Astrocyte of the cerebellum (primary cell): ENCODE results near the gene CMTM8.

Experiments
- DNase-seq: peaks from one replicate; pipeline ENCODE4 v3.0.0-alpha.2; 2011; ENCODE audit warnings: low read depth
- H3K4me3 ChIP-seq: 2 replicates; pipeline ENCODE4 v1.5.1; 2011; ENCODE audit warnings: mild to moderate bottlenecking, low read depth, low read length, moderate library complexity
- in situ Hi-C: cut with HindIII; loops from 2 replicates; pipeline ENCODE4 v1.10.0; 2017; ENCODE audit warnings: low sequenced_read_pairs
- TF ChIP-seq, protein P1 (sequence below): IDR thresholded peaks from 2 replicates; pipeline ENCODE4 v1.5.1; 2012; ENCODE audit warnings: low read length, low read depth, moderate library complexity, mild to moderate bottlenecking; ENCODE audit errors: missing control alignments

CMTM8 gene

GRCh38 chr3:32198714-32199113 is 39.8 kb upstream of the CMTM8 start:
- no peak for DNase-seq
- TF ChIP-seq, protein P1, sequence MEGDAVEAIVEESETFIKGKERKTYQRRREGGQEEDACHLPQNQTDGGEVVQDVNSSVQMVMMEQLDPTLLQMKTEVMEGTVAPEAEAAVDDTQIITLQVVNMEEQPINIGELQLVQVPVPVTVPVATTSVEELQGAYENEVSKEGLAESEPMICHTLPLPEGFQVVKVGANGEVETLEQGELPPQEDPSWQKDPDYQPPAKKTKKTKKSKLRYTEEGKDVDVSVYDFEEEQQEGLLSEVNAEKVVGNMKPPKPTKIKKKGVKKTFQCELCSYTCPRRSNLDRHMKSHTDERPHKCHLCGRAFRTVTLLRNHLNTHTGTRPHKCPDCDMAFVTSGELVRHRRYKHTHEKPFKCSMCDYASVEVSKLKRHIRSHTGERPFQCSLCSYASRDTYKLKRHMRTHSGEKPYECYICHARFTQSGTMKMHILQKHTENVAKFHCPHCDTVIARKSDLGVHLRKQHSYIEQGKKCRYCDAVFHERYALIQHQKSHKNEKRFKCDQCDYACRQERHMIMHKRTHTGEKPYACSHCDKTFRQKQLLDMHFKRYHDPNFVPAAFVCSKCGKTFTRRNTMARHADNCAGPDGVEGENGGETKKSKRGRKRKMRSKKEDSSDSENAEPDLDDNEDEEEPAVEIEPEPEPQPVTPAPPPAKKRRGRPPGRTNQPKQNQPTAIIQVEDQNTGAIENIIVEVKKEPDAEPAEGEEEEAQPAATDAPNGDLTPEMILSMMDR, result no peak
- H3K4me3 ChIP-seq, result no peak overlapping the region
- in situ Hi-C loops, result no loop called here

GRCh38 chr3:32200490-32200889 is 38.0 kb upstream of the CMTM8 start:
- no peak for DNase-seq
- H3K4me3 ChIP-seq, result no peak overlapping the region
- TF ChIP-seq, protein P1, result no peak
- in situ Hi-C loops, result no loop called here

GRCh38 chr3:32200992-32201758 is 37.3 kb upstream of the CMTM8 start:
- TF ChIP-seq, protein P1, result no peak
- DNase-seq, result no peak
- H3K4me3 ChIP-seq, result no peak overlapping the region
- in situ Hi-C loops, result no loop called here

DNA sequence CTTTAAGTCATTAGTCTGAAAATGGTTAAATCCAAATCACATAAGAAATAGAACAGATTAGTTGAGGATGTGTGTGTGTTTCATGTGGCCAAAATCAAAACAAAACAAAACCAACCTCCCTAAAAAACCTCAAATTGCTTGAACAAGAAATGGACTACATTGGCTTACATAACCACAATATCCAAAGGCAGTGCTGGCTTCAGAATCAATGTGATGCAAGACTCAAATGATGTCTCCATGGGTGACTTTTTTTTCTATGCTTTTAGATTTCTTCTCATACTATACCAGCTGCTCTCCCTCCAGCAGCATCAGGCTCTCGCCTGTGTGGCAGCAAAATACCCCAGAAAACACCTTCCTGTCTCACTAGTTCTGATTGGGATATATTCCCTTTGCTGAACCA is 36.0 kb upstream of the CMTM8 start:
- no peak overlapping the region for H3K4me3 ChIP-seq
- TF ChIP-seq, protein P1, result no peak
- in situ Hi-C loops, result no loop called here
- DNase-seq, result no peak

GRCh38 chr3:32203854-32204253 is 34.6 kb upstream of the CMTM8 start:
- DNase-seq, result peak; percentile 13
- TF ChIP-seq, protein P1, result no peak
- in situ Hi-C loops, result no loop called here
- no peak overlapping the region for H3K4me3 ChIP-seq

DNA sequence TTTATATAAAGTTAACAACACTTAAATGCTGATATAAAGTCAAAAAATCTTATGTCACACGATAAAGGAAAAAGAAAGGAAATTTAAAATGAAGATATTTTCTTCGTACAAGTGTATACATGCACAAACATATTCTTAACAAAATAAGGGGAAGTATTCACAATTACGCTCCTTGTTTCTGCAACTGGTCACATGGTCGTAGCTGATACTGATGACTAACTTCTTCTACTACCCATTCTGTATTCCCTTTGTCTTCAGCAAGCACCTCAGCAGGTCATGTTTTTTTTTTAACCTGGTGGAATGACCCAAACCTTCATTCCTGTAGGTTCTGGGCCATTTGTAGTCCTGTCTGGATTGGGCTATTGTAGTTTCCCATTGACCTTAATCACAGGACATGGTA is 30.0 kb upstream of the CMTM8 start:
- no peak for DNase-seq
- no peak overlapping the region for H3K4me3 ChIP-seq
- in situ Hi-C loops, result no loop called here
- TF ChIP-seq, protein P1, result no peak
